ENCODE data around the gene CD27. TPM values are rescaled to one million over a fixed set of nuclear protein-coding genes. Genes with fewer than 3 reads are reported as not detected.
A peak's percentile ranks its signal among the peaks of the same experiment; 100 is the strongest.

Gene CD27
- total and polyA plus RNA-seq, 2 of the 8 experiments (the other 6 are each of a cell fraction or from before 2014, with no cell fraction given): 0.28 to 0.39 TPM

DNA sequence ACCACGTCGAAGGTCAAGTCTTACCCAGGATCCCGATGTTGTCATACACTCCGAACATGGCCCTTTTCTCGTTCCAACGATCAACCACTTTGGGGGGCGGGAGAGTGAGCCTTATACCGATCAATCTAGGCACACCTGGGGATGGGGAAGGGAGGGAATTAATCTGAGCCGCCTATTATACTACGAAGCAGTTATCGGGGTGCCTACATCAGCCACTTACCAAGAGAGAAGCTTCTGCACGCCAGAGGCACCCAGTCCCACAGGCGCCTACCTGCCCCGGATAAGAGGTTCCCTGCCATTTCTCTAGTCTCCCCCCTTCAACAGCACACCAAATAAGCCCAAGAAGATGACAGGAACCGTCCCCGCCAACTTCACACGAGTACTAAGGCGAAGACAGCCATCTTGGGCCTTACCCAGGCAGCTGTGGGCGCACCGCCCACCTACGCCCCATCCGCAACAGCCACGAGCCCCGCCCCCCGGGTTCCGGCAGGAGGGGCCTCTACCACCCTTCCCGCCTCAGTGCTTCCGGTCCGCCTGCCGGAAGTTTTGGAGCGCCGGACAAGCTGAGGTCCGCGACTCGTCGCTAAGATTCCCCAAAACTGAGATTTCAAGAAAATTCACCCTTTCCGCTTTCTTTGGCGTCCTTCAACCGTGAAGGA is 48.2 kb downstream of the CD27 start, which contains the start of gene MRPL51:
Gene MRPL51 (minus strand): TSS at position 425 of the 659 bp plus-strand sequence. CDS start 126 bp downstream, at position 299.
- FAIRE-seq (no peak), DNase-seq (ENCODE audit: low read depth in 1 of 2, low spot score in 2 of 2) (peak; percentile 71 to 98)
- peak within 1 kb of the TSS; percentile 82 for H4K5ac ChIP-seq (ENCODE audit: insufficient read length, low read depth, low read length)
- WGBS, 2 experiments (ENCODE audit: extremely low coverage in 1 of 2, insufficient coverage in 1 of 2, insufficient read length in 1 of 2, insufficient replicate concordance in 2 of 2, low coverage in 1 of 2, low lambda C conversion rate in 2 of 2, missing lambda C conversion rate in 1 of 2): 4% methylated on average over 39 of the region's 39 CpGs; no CpG with 5 or more reads in 1 of the 2 experiments
- H3K79me1 ChIP-seq (ENCODE audit: low read depth, low read length): peaks cover 3% of the 10 kb centered on the region
- H3K14ac ChIP-seq (ENCODE audit: insufficient read length): no peak within 1 kb of the TSS
- H2BK20ac ChIP-seq (ENCODE audit: low read length): no peak within 1 kb of the TSS
- H3K23ac ChIP-seq (ENCODE audit: insufficient read length): no peak within 1 kb of the TSS
- ChIA-PET POLR2A (ENCODE audit: partially characterized antibody) (interaction anchor here (0.7 to 3.9 kb wide), 23 partner anchors 9 to 480 kb away, joined by 3 to 39 read pairs (median 3); partner anchors contain the start of genes CDCA3, GAPDH, SPSB2 and VAMP1), CTCF (ENCODE audit: partially characterized antibody) (interaction anchor here (0.7 to 1.6 kb wide), 8 partner anchors 11 to 154 kb away, joined by 3 to 7 read pairs (median 3); partner anchors contain the start of gene VAMP1)
- peak within 1 kb of the TSS; percentile 73 for H3K4ac ChIP-seq (replicated peaks; ENCODE audit: insufficient read length, low read depth, low read length)
- peak within 1 kb of the TSS; percentile 82 for H3K56ac ChIP-seq (replicated peaks; ENCODE audit: insufficient read length, low read depth, low read length)
- peak within 1 kb of the TSS; percentile 81 for H3K27ac ChIP-seq (ENCODE audit: low read depth, low read length)
- H3K27me3 ChIP-seq (replicated peaks in 1 of 4; ENCODE audit: control insufficient read depth in 3 of 4, extremely low read depth in 1 of 4, insufficient read depth in 3 of 4, low read length in 3 of 4): no peaks in the 10 kb centered on the region
- peak within 1 kb of the TSS; percentile 48 for H4K91ac ChIP-seq (replicated peaks; ENCODE audit: insufficient read length, low read length)
- peak within 1 kb of the TSS; percentile 88 to 95 for H3K4me2 ChIP-seq (ENCODE audit: insufficient read depth in 1 of 2, low read depth in 2 of 2, low read length in 2 of 2)
- H3K9ac ChIP-seq (replicated peaks in 1 of 4; ENCODE audit: extremely low read depth in 1 of 4, low read depth in 3 of 4, low read length in 3 of 4): peak within 1 kb of the TSS; percentile 55 to 97 (median 82)
- peak within 1 kb of the TSS; percentile 24; the same call in 1 of the 2 replicates for H2BK15ac ChIP-seq (ENCODE audit: low read length)
- H2BK120ac ChIP-seq (replicated peaks; ENCODE audit: low read depth, low read length): peak within 1 kb of the TSS; percentile 50
- H3K79me2 ChIP-seq (ENCODE audit: control insufficient read depth in 1 of 2, insufficient read depth in 2 of 2, low read length in 2 of 2): peaks cover 0 to 38% of the 10 kb centered on the region in 2 experiments; a peak in 3 of 4 replicates
- H3K4me1 ChIP-seq (replicated peaks in 1 of 4; ENCODE audit: control insufficient read depth in 3 of 4, insufficient read depth in 4 of 4, low read length in 3 of 4): peaks cover 0 to 6% (median 4%) of the 10 kb centered on the region in 4 experiments; a peak in 4 of 7 replicates
- H2BK12ac ChIP-seq (ENCODE audit: low read depth, low read length): peak within 1 kb of the TSS; percentile 99
- peak within 1 kb of the TSS; percentile 99 for H2BK5ac ChIP-seq (ENCODE audit: low read depth, low read length)
- H3K9me3 ChIP-seq (ENCODE audit: insufficient read depth in 2 of 2, low read depth in 1 of 2, low read length in 1 of 2): no peaks in the 10 kb centered on the region
- H4K8ac ChIP-seq (ENCODE audit: extremely low read depth, insufficient read depth, low read length): peak within 1 kb of the TSS; percentile 39
- H3K23me2 ChIP-seq (ENCODE audit: low read depth, low read length): peaks cover 7% of the 10 kb centered on the region
- peak within 1 kb of the TSS; percentile 71; the same call in 1 of the 2 replicates for H2AFZ ChIP-seq (ENCODE audit: low read length)
- peaks cover 5 to 29% (median 14%) of the 10 kb centered on the region in 4 experiments; a peak in 7 of 8 replicates for H3K36me3 ChIP-seq (ENCODE audit: control insufficient read depth in 2 of 4, insufficient read depth in 4 of 4, low read length in 3 of 4)
- peak within 1 kb of the TSS; percentile 84 to 98 (median 90) for H3K4me3 ChIP-seq (ENCODE audit: extremely low read depth in 1 of 4, insufficient read depth in 2 of 4, low read depth in 3 of 4, low read length in 4 of 4)
- H3K18ac ChIP-seq (ENCODE audit: extremely low read depth, low read length): peak within 1 kb of the TSS; percentile 76
- no peak within 1 kb of the TSS for H2AK5ac ChIP-seq (ENCODE audit: low read depth, low read length)
- H4K20me1 ChIP-seq (replicated peaks in 1 of 2; ENCODE audit: control insufficient read depth in 1 of 2, insufficient read depth in 2 of 2, low read length in 2 of 2): peaks cover 4% of the 10 kb centered on the region in 2 experiments
- TF ChIP-seq SP4 (IDR thresholded peaks at IDR 0.05; ENCODE audit: low read length) (no peak), MAX (IDR thresholded peaks at IDR 0.05) (peak; percentile 57), SP1 (IDR thresholded peaks at IDR 0.05; ENCODE audit: low read depth, low read length) (peak; percentile 56), HDAC2 (IDR thresholded peaks at IDR 0.05; ENCODE audit: borderline replicate concordance in 1 of 2, low read depth in 2 of 2, low read length in 2 of 2) (no peak; a peak in 1 of 4 replicates), BRCA1 (IDR thresholded peaks at IDR 0.05; ENCODE audit: low read depth, low read length) (no peak), TBP (IDR thresholded peaks at IDR 0.05; ENCODE audit: low read depth, low read length) (peak; percentile 72; the same call in 1 of the 2 replicates), JUND (IDR thresholded peaks at IDR 0.05; ENCODE audit: low read length) (no peak), GTF2F1 (IDR thresholded peaks at IDR 0.05; ENCODE audit: borderline replicate concordance, low read depth, low read length) (no peak), CTBP2 (IDR thresholded peaks at IDR 0.05; ENCODE audit: borderline replicate concordance, insufficient read depth, insufficient read length, low read length) (no peak), EZH2 (IDR thresholded peaks at IDR 0.05; ENCODE audit: low read depth, low read length, severe bottlenecking) (no peak), PHF8 (conservative IDR thresholded peaks at IDR 0.05; ENCODE audit: low read depth, low read length) (peak; percentile 88), BACH1 (IDR thresholded peaks at IDR 0.05; ENCODE audit: low read length) (no peak)
